Upper lobe of left lung (tissue), 4 donors: ENCODE measurements around the gene RPA1.

ENCODE experiments used
- POLR2A ChIP-seq, 4 donors: fragments of 450-650 bp; IDR thresholded peaks; one replicate each; pipeline ENCODE4 v1.5.1; 2016 to 2017; ENCODE audit warnings: antibody characterized with exemption in 4 of 4, mild to moderate bottlenecking in 2 of 4
- POLR2AphosphoS5 ChIP-seq, 2 donors: sonication (generic); formaldehyde crosslinking; IDR thresholded peaks; one replicate each; pipeline ENCODE4 v1.5.1; 2017; ENCODE audit warnings: antibody characterized with exemption in 2 of 2
- TF ChIP-seq, protein P1 (sequence below), 6 experiments: fragments of 450-650 bp in 4 of 6; fragments of 200-600 bp in 2 of 6; sonication (generic) in 2 of 6; IDR thresholded peaks; one replicate each; pipeline ENCODE4 v1.5.1; 2016 to 2019; ENCODE audit warnings: antibody characterized with exemption in 6 of 6

GRCh38 chr17:1789936-1790335 lies 39.9 kb upstream of the RPA1 start:
- TF ChIP-seq, protein P1, sequence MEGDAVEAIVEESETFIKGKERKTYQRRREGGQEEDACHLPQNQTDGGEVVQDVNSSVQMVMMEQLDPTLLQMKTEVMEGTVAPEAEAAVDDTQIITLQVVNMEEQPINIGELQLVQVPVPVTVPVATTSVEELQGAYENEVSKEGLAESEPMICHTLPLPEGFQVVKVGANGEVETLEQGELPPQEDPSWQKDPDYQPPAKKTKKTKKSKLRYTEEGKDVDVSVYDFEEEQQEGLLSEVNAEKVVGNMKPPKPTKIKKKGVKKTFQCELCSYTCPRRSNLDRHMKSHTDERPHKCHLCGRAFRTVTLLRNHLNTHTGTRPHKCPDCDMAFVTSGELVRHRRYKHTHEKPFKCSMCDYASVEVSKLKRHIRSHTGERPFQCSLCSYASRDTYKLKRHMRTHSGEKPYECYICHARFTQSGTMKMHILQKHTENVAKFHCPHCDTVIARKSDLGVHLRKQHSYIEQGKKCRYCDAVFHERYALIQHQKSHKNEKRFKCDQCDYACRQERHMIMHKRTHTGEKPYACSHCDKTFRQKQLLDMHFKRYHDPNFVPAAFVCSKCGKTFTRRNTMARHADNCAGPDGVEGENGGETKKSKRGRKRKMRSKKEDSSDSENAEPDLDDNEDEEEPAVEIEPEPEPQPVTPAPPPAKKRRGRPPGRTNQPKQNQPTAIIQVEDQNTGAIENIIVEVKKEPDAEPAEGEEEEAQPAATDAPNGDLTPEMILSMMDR (IDR thresholded peaks at IDR 0.05): no peak
- TF ChIP-seq POLR2A (IDR thresholded peaks at IDR 0.05) (no peak), POLR2AphosphoS5 (IDR thresholded peaks at IDR 0.05) (no peak)
